GM23338 (cell line): ENCODE results near the gene TMEM101. TPM values are rescaled to one million over a fixed set of nuclear protein-coding genes. Genes with fewer than 3 reads are reported as not detected.

ENCODE experiments used
- ATAC-seq: fragments of 200-7000 bp; cut with Tn5 transposase; 3 replicates; pipeline ENCODE4 v1.9.1; 2020
- DNase-seq: peaks from one replicate; pipeline ENCODE4 v3.0.0-alpha.2; 2015; ENCODE audit warnings: low spot score
- H2AFZ ChIP-seq: fragments of 200-600 bp; sonication (generic); 2 replicates; pipeline ENCODE4 v1.8.0; 2016; ENCODE audit warnings: antibody characterized with exemption, mild to moderate bottlenecking, moderate library complexity
- H3F3A ChIP-seq: fragments of 200-600 bp; sonication (generic); replicated peaks from 2 replicates; pipeline ENCODE4 v1.8.0; 2017; ENCODE audit warnings: antibody characterized with exemption, mixed run types, low read depth
- H3K27ac ChIP-seq: fragments of 200-600 bp; sonication (generic); 2 replicates; pipeline ENCODE4 v1.6.1; 2016; ENCODE audit warnings: low read depth
- H3K27me3 ChIP-seq: fragments of 200-600 bp; sonication (generic); 2 replicates; pipeline ENCODE4 v1.8.0; 2016; ENCODE audit warnings: mild to moderate bottlenecking, mixed run types, moderate library complexity; ENCODE audit not compliant: insufficient read depth
- H3K36me3 ChIP-seq: fragments of 200-600 bp; sonication (generic); 2 replicates; pipeline ENCODE4 v1.8.0; 2016; ENCODE audit warnings: mild to moderate bottlenecking; ENCODE audit not compliant: insufficient read depth
- H3K4me1 ChIP-seq: fragments of 200-600 bp; sonication (generic); 2 replicates; pipeline ENCODE4 v1.8.0; 2016; ENCODE audit warnings: mild to moderate bottlenecking, moderate library complexity; ENCODE audit not compliant: insufficient read depth
- H3K4me2 ChIP-seq: fragments of 200-600 bp; sonication (generic); 2 replicates; pipeline ENCODE4 v1.7.1; 2017; ENCODE audit warnings: mixed run types
- H3K4me3 ChIP-seq: fragments of 200-600 bp; sonication (generic); 2 replicates; pipeline ENCODE4 v1.6.1; 2016; ENCODE audit warnings: mixed run types
- H3K79me2 ChIP-seq: fragments of 200-600 bp; sonication (generic); replicated peaks from 2 replicates; pipeline ENCODE4 v1.8.0; 2017; ENCODE audit warnings: mild to moderate bottlenecking; ENCODE audit not compliant: insufficient read depth
- H3K9me2 ChIP-seq: fragments of 200-600 bp; sonication (generic); 2 replicates; pipeline ENCODE4 v1.8.0; 2017; ENCODE audit not compliant: insufficient read depth
- H4K20me1 ChIP-seq: fragments of 200-600 bp; sonication (generic); replicated peaks from 2 replicates; pipeline ENCODE4 v1.8.0; 2017; ENCODE audit warnings: mild to moderate bottlenecking; ENCODE audit not compliant: insufficient read depth
- H3K27ac Mint-ChIP-seq: 2 replicates; pipeline ENCODE4 v1.8.0; 2020; ENCODE audit warnings: inconsistent platforms, mild to moderate bottlenecking, moderate library complexity, mixed read lengths
- H3K27me3 Mint-ChIP-seq: 3 replicates; pipeline ENCODE4 v1.8.0; 2022; ENCODE audit warnings: low read depth, mild to moderate bottlenecking, moderate library complexity, mixed read lengths, inconsistent platforms; ENCODE audit not compliant: insufficient read depth, poor library complexity
- H3K36me3 Mint-ChIP-seq: 3 replicates; pipeline ENCODE4 v1.8.0; 2021; ENCODE audit warnings: low read depth, mild to moderate bottlenecking, inconsistent platforms, moderate library complexity, mixed read lengths
- H3K4me1 Mint-ChIP-seq: 3 replicates; pipeline ENCODE4 v1.8.0; 2020; ENCODE audit warnings: mild to moderate bottlenecking, inconsistent platforms, mixed read lengths
- H3K4me3 Mint-ChIP-seq: 3 replicates; pipeline ENCODE4 v1.8.0; 2021; ENCODE audit warnings: moderate library complexity, mild to moderate bottlenecking, inconsistent platforms, mixed read lengths
- H3K9me3 Mint-ChIP-seq: 3 replicates; pipeline ENCODE4 v1.8.0; 2020; ENCODE audit warnings: moderate library complexity, mild to moderate bottlenecking, inconsistent platforms, mixed read lengths
- CREB1 ChIP-seq: fragments of 250-450 bp; sonication (Bioruptor Pico); IDR thresholded peaks from 2 replicates; pipeline ENCODE4 v1.5.0; 2020; ENCODE audit warnings: low read depth, mild to moderate bottlenecking, moderate library complexity
- CTCF ChIP-seq, 2 experiments: fragments of 200-600 bp in 1 of 2; sonication (generic) in 1 of 2; conservative IDR thresholded peaks; 2 replicates each; pipeline versions ENCODE4 v1.5.1 to v1.6.1; 2016 to 2017; ENCODE audit warnings: antibody characterized with exemption in 2 of 2, low read depth in 2 of 2, mild to moderate bottlenecking in 2 of 2, moderate library complexity in 1 of 2
- ETS1 ChIP-seq: IDR thresholded peaks from 2 replicates; pipeline ENCODE4 v1.6.1; 2016; ENCODE audit warnings: antibody characterized with exemption
- EZH2 ChIP-seq: fragments of 200-600 bp; sonication (generic); IDR thresholded peaks from one replicate; pipeline ENCODE4 v1.8.0; 2017; ENCODE audit warnings: antibody characterized with exemption, mild to moderate bottlenecking, low read depth; ENCODE audit not compliant: unreplicated experiment
- EZH2phosphoT487 ChIP-seq: fragments of 200-600 bp; sonication (generic); IDR thresholded peaks from one replicate; pipeline ENCODE4 v1.8.1; 2018; ENCODE audit warnings: antibody characterized with exemption; ENCODE audit not compliant: unreplicated experiment
- JUNB ChIP-seq: IDR thresholded peaks from one replicate; pipeline ENCODE4 v1.6.1; 2016; ENCODE audit warnings: antibody characterized with exemption; ENCODE audit not compliant: unreplicated experiment
- NANOG ChIP-seq: IDR thresholded peaks from 2 replicates; pipeline ENCODE4 v1.6.1; 2016; ENCODE audit warnings: antibody characterized with exemption, borderline replicate concordance
- POLR2AphosphoS5 ChIP-seq: IDR thresholded peaks from 2 replicates; pipeline ENCODE4 v1.6.1; 2016; ENCODE audit warnings: antibody characterized with exemption, low read depth
- REST ChIP-seq: IDR thresholded peaks from one replicate; pipeline ENCODE4 v1.6.1; 2018; ENCODE audit warnings: antibody characterized with exemption; ENCODE audit not compliant: unreplicated experiment
- STAT1 ChIP-seq: IDR thresholded peaks from one replicate; pipeline ENCODE4 v1.6.1; 2016; ENCODE audit warnings: antibody characterized with exemption; ENCODE audit not compliant: unreplicated experiment
- ZNF114 ChIP-seq: fragments of 250-450 bp; sonication (Bioruptor Pico); IDR thresholded peaks from 2 replicates; pipeline ENCODE4 v1.5.0; 2020; ENCODE audit warnings: mild to moderate bottlenecking, moderate library complexity
- ZNF331 ChIP-seq: fragments of 250-450 bp; sonication (Bioruptor Pico); IDR thresholded peaks from 2 replicates; pipeline ENCODE4 v1.5.0; 2020; ENCODE audit warnings: low read depth, mild to moderate bottlenecking, moderate library complexity
- ZNF462 ChIP-seq: fragments of 250-450 bp; sonication (Bioruptor Pico); IDR thresholded peaks from 2 replicates; pipeline ENCODE4 v1.5.0; 2020; ENCODE audit warnings: mild to moderate bottlenecking, moderate library complexity
- polyA plus RNA-seq: library from polyadenylated mRNA; unstranded; fragments of >200 nt; fragmentation: Nextera tagmentation; extraction: Ambion mirVana; gene quantifications from 2 replicates; pipeline ENCODE4 v1.2.1, GENCODE V29; 2016
- total RNA-seq: library from RNA; depleted of rRNA; stranded (reverse); fragments of >200 nt; shearing (Covaris generic); gene quantifications from 2 replicates; pipeline ENCODE4 v1.2.3, GENCODE V29; 2014

Gene TMEM101
- total and polyA plus RNA-seq, 2 experiments from 2014 or later, result 15.9 to 31.6 TPM

- H3K4me2 ChIP-seq, result no peak overlapping the region
- no peak overlapping the region for H2AFZ ChIP-seq
- ATAC-seq (no peak), DNase-seq (no peak)
- Mint-ChIP-seq H3K9me3 (no peaks in the 10 kb centered on the region), H3K36me3 (no peaks in the 10 kb centered on the region), H3K4me1 (peaks cover 4% of the 10 kb centered on the region; the same call in 2 of the 3 replicates), H3K27me3 (peaks cover 22% of the 10 kb centered on the region), H3K4me3 (no peak overlapping the region), H3K27ac (no peak overlapping the region)
- H3K36me3 ChIP-seq, result no peaks in the 10 kb centered on the region
- TF ChIP-seq POLR2AphosphoS5 (no peak), STAT1 (no peak), CTCF (conservative IDR thresholded peaks at IDR 0.05; ENCODE audit: low read depth in 2 of 2) (no peak), JUNB (no peak), ZNF462 (CRISPR knock-in tag) (no peak), REST (no peak), EZH2phosphoT487 (no peak), CREB1 (CRISPR knock-in tag) (no peak), ETS1 (no peak), ZNF114 (CRISPR knock-in tag) (no peak), ZNF331 (CRISPR knock-in tag) (no peak), EZH2 (no peak), NANOG (no peak)
- H3K79me2 ChIP-seq, result no peaks in the 10 kb centered on the region
- no peak overlapping the region for H3K4me3 ChIP-seq
- H3K4me1 ChIP-seq, result peaks cover 6% of the 10 kb centered on the region; the same call in 1 of the 2 replicates
- H4K20me1 ChIP-seq, result no peaks in the 10 kb centered on the region
- H3K9me2 ChIP-seq, result no peaks in the 10 kb centered on the region
- H3F3A ChIP-seq, result 0 out of 2 replicates have a peak, but pooled peaks cover 6% of the 10 kb centered on the region
- H3K27ac ChIP-seq, result no peak overlapping the region
- H3K27me3 ChIP-seq, result peaks cover 31% of the 10 kb centered on the region
Measured at GRCh38 chr17:43979671-43980070, 35.1 kb downstream of the TMEM101 start.
